ENCODE results near the gene VAC14.

VAC14 gene

DNA sequence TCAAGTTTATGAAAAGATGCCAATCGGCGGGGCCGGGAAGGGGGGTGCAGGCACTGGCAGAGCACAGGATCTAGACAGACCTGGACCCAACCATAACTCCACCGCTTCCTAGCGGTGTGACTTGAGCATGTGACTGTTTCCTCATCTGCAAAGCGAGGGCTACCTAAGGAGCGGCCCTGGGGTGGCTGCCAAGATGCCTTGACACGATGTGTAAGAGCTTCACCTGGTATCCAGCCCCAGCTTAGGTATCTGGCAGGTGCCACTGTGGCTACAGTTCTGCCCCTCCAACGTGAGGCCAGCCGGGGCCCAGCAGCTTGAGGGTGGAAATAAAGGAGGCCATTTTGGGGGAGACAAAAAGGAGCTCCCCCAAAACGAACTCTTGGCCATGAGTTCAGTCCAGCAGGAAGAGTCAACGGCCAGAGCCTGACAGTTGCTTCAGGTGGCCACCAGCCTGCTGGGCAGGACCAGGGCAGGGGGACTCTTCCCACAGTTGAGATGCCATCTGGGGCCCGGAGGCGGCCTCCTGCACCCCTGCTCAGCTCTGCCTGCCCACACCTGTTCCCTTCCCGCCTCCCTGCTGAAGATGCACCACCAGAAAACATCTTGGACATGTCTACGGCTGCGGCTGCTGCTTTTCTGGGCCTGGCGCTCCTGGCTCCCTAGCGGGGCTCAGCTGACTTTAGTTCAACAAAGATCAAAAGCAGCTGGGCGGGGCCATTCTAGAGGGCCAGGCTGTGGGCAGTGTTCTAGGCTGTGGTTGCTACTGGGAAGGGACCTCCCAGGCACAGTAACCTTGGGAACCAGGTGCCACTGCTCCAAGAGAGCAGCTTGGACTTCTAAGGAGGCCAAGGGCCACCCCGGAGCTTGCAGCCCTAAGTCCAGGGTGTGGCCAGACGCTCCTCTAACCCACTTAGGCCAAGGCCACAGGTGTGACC, 111.7 kb downstream of the VAC14 start:
- Mint-ChIP-seq H3K9me3 (no peaks in the 10 kb centered on the region), H3K4me3 (no peak overlapping the region), H3K27ac (no peak overlapping the region)

DNA sequence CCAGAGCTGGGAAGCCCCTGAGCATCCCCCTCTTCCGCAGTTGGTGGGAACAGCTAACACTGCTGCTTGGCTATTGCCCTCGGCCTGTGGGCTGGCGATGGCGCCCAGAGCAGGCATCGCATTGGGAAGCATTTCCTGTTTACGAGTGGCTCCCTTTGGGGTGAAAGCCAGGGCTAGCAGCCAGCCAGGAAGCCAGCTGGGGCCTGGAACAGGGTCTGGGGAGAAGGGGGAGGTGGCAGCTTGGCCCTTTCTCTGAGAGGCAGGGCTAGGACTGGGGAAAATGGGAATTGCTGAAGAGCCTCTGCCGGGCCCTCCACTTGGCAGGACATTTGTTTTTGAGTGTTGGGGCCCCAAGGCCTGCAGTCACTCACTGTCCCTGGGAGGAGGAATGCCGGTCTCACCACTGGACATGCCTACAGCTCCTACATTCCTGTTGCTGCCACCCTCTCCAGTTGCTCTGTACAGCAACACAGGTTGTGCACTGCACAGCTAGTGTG, 112.7 kb downstream of the VAC14 start:
- H3K4me3 Mint-ChIP-seq: no peak overlapping the region
- no peak overlapping the region for H3K27ac Mint-ChIP-seq
- H3K27me3 Mint-ChIP-seq: peaks cover 25% of the 10 kb centered on the region
- H3K36me3 Mint-ChIP-seq (ENCODE audit: low read depth): peaks cover 2% of the 10 kb centered on the region
- peaks cover 11% of the 10 kb centered on the region for H3K4me1 Mint-ChIP-seq (ENCODE audit: low read depth)
- H3K9me3 Mint-ChIP-seq: no peaks in the 10 kb centered on the region
- no peak for DNase-seq

More for the DNA sequence above, 111.7 kb downstream of the VAC14 start:
- Mint-ChIP-seq H3K27me3 (peaks cover 17% of the 10 kb centered on the region), H3K4me1 (ENCODE audit: low read depth) (peaks cover 11% of the 10 kb centered on the region), H3K36me3 (ENCODE audit: low read depth) (peaks cover 4% of the 10 kb centered on the region)
- no peak for DNase-seq

DNA sequence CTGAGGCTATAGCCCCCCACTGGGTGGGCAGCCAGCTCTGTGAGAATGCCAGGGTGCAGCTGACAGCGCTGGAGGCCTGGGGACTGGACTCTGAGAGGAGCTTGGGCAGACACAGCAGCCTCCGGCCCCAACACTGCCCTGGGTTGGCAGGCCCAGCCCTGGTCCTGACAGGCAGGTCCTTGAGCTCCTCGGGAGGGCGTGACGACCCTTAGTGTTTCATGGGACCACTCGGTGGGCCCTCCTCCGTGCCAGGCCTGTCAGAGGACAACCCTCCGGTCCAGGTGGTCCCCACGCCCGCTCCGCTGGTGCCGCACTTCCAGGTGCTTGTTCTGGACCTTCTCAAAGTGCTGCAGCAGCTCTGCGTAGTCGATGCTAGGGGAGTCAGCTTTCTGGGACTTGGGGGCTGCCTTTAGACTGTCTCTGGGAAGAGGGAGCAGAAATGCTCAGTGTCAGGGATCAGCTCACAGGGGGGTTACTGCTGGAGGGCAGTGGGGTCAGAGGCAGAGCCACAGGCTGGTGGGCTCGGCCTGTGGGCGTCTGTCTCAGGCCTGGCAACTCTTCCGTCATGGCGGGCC, 113.2 kb downstream of the VAC14 start:
- no peak for DNase-seq
- H3K9me3 Mint-ChIP-seq: no peaks in the 10 kb centered on the region
- H3K4me3 Mint-ChIP-seq: no peak overlapping the region
- H3K27me3 Mint-ChIP-seq: peaks cover 30% of the 10 kb centered on the region
- no peak overlapping the region for H3K27ac Mint-ChIP-seq
- no peaks in the 10 kb centered on the region for H3K36me3 Mint-ChIP-seq (ENCODE audit: low read depth)
- H3K4me1 Mint-ChIP-seq (ENCODE audit: low read depth): peaks cover 11% of the 10 kb centered on the region

DNA sequence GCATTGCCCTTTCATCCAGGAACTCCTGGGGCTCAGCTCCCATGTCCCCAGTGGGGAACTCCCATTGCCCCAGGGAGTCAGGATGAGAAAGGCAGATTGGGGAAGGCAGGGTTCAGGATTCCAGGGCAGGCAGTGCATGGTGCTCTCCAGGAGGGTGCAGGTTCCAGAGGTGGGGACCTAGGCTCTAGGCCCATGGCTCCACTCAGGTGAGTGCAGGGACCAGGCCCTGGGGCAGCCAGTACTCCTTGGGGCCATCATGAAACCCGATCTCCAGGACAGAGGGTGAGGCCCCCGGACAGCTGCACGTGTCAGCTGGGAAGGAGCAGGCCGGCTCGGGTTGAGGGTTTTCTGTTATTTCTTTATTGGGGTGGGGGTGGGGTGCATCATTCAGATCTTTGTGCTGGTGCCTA, 113.9 kb downstream of the VAC14 start:
- no peak for DNase-seq
- H3K4me1 Mint-ChIP-seq (ENCODE audit: low read depth): peaks cover 11% of the 10 kb centered on the region
- no peaks in the 10 kb centered on the region for H3K9me3 Mint-ChIP-seq
- H3K27me3 Mint-ChIP-seq: peaks cover 35% of the 10 kb centered on the region
- H3K4me3 Mint-ChIP-seq: no peak overlapping the region
- no peak overlapping the region for H3K27ac Mint-ChIP-seq
- H3K36me3 Mint-ChIP-seq (ENCODE audit: low read depth): no peaks in the 10 kb centered on the region

DNA sequence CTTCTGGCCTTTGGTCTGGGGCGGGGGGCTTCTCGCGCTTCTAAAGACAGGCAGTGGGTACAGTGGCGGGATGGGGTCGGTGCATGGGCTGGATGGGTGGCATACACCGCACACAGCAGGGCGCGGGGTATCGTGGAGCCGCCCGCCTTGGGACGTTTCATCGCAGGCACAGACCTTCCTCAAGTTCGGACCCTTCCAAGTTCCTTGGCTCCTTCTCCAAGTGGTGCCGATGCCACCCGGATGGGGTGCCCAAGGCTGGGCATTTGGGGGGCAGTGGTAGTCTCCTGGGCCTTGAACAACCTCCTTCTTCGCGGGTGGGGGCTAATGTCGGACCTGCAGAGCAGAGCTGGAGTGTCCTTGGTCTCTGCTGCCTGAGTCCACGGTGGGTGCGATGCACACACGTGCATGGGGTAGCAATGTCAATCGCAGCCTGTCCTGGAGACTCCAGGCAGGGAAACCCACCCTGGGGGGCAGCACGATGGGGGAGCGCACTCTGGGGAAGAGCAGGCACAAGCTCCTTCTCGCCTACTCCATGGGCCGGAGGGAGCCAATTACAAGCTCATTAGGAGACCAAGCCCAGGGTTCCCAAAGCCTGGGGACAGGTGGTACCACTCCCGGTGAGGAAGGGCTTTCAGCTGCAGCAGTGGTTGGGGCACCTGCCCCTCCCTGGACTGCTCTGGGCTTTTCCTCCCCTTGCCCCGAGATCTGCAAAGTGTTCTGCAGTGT, 114.4 kb downstream of the VAC14 start:
- peaks cover 11% of the 10 kb centered on the region for H3K4me1 Mint-ChIP-seq (ENCODE audit: low read depth)
- H3K9me3 Mint-ChIP-seq: no peaks in the 10 kb centered on the region
- peaks cover 38% of the 10 kb centered on the region for H3K27me3 Mint-ChIP-seq
- no peaks in the 10 kb centered on the region for H3K36me3 Mint-ChIP-seq (ENCODE audit: low read depth)
- peak overlapping the region; percentile 54 for H3K4me3 Mint-ChIP-seq
- H3K27ac Mint-ChIP-seq: peak overlapping the region; percentile 37
- no peak for DNase-seq

DNA sequence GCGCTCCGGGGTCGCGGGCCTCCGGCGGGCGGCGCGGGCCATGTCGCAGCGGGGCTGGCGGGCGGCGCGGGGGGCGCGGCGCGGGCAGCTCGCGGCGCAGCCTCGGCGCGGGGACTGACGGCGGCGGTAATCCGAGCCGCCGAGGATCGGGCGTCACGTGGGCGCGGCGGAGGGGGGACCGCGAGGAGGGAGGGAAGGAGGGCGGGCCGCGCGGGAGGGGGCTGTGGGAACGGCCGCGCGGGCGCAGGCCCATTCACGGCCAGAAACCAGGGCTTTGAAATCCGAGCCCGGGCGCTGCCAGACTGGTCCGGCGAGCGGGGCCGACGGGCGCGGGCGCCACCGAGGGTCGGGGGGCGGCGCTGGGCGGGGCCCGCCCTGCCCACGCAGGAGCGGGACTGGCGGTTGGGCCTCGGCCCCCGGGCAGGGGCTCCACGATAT, 115.0 kb downstream of the VAC14 start, which contains the start of gene MTSS2:
Gene MTSS2 (minus strand): TSS at position 116 of the 438 bp plus-strand sequence. CDS start 262 bp downstream, outside the sequence.
- peak; percentile 56 for DNase-seq
- Mint-ChIP-seq H3K4me1 (ENCODE audit: low read depth) (peaks cover 11% of the 10 kb centered on the region), H3K27me3 (peaks cover 38% of the 10 kb centered on the region), H3K4me3 (peak within 1 kb of the TSS; percentile 65), H3K27ac (peak within 1 kb of the TSS; percentile 37), H3K9me3 (no peaks in the 10 kb centered on the region), H3K36me3 (ENCODE audit: low read depth) (no peaks in the 10 kb centered on the region)

DNA sequence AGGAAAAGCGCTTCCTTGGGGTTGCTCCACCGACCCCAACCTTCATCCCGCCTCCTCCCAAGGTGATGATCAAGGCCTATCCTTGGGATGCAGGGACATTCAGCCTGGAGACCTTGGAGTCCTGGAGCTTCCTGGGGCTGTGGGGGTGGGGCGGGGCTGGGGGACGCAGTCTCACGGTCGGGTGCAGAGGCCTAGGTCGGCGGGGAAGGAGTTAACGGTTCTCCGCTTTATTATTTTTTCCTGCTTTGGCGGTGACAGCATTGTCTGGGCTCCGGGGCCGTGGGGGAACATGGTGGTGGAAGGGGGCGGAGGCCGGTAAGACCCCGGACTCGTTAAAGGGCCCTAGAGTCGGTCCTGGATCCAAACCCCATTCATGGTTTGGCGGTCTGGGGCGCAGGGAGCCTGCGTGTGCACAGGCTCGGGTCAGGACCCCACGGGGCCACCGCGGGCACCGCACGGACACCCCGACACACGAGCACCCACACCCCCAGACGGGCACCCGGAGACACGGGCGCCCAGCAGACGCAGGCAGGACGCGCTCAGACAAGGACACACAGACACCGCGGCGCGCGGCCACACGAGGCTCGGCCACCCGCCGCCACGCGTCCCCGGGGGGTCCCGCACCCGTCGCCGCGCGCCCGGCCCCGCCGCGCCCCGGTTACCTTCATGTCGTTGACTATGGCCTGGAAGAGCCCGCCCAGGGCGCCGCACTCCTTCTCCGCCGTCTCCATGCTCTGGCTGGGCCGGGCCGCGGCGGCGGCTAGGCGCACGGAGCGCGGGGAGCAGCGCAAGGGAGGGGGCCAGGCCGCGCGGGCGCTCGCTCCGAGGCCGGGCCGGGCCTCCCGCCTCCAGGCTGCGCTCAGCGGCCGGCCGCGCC, 115.7 kb downstream of the VAC14 start:
- Mint-ChIP-seq H3K9me3 (no peaks in the 10 kb centered on the region), H3K36me3 (ENCODE audit: low read depth) (no peaks in the 10 kb centered on the region), H3K4me3 (peak overlapping the region; percentile 65), H3K27me3 (peaks cover 38% of the 10 kb centered on the region), H3K27ac (no peak overlapping the region), H3K4me1 (ENCODE audit: low read depth) (peaks cover 11% of the 10 kb centered on the region)
- DNase-seq: peak; percentile 47

DNA sequence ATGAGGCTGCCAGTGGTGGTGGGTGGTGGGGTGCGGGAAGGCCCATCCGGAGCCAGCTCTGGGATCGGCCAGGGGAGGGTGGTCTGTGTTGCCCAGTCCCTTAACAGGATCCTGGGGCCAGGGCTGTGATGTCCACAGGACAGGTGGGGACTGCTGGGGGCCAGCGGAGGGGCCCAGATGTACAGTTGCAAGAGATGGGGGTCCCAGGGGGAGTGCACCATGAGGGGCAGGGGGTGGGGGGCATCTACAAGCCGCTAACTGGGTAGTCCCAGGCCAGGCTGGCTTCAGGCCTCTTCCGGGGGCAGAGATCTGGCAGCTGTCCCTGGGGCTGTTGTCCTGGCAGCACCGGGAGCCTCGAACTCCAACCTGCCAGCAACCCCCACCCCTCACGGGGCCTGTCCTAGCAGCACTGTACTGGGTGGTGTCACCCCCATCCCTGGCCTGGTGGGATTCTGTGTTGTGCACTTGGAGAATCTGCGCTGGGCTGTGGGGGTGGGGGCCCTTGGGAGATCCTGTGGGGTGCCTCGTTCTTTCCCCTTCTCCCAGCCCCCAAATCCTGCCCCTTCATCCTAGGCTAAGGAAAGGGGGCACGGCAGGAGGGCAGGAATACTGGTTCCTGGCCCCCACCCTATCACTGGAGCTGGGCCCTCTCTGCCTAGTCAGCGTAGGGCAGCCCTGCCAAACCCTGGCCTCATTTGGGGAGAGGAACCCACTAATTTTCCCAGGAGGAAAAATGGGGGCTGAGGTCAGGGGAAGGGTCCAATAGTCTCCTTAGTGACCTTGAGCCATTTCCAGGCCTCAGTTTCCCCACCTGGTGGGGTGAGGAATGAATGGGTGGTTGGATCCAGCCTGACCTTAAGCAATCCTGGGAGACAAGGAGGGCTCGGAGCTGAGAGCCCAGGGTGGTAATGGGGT, 116.6 kb downstream of the VAC14 start:
- H3K27me3 Mint-ChIP-seq: peaks cover 38% of the 10 kb centered on the region
- peak overlapping the region; percentile 65 for H3K4me3 Mint-ChIP-seq
- no peaks in the 10 kb centered on the region for H3K9me3 Mint-ChIP-seq
- no peak for DNase-seq
- H3K4me1 Mint-ChIP-seq (ENCODE audit: low read depth): peaks cover 11% of the 10 kb centered on the region
- no peak overlapping the region for H3K27ac Mint-ChIP-seq
- no peaks in the 10 kb centered on the region for H3K36me3 Mint-ChIP-seq (ENCODE audit: low read depth)

DNA sequence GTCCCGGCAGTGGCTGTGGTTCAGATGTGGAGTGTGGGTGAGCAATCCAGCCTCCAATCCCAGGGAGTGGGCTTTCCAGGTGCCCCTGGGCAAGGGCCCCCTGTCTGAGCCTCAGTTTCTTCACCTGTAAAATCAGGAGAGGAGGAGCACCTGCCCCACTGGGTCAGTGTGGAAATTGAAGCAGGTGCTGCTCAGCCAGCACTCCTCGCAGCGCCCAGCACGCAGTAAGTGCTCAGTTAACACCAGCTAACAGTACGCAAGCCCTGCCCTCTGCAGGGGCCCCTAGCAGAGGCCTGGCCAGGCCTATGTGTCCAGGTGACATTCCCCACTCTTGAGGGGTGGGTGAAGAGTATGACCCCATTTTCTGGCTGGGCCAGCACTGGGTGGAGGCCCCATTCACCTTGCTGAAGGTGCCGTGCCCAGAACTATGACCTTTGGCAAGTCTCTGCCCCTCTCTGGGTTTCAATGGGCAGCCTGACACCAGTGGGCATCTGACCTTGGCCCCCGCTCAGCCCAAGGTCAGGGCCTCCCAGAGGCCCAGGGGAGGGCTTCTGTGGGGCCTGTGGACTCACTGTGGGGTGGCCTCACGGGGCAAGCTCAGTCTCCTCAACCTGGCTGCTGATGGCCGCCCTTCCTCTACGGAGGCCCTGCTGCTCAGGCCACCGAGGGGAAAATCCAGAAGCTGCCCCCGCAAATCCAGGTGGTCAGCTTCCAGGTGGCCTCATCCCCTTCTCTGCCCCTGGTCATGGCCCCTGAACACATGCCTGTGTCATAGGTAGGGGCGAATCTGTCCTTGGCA, 117.6 kb downstream of the VAC14 start:
- Mint-ChIP-seq H3K36me3 (ENCODE audit: low read depth) (no peaks in the 10 kb centered on the region), H3K27me3 (peaks cover 38% of the 10 kb centered on the region), H3K4me1 (ENCODE audit: low read depth) (peaks cover 12% of the 10 kb centered on the region), H3K4me3 (no peak overlapping the region), H3K27ac (no peak overlapping the region), H3K9me3 (no peaks in the 10 kb centered on the region)
- DNase-seq: no peak

DNA sequence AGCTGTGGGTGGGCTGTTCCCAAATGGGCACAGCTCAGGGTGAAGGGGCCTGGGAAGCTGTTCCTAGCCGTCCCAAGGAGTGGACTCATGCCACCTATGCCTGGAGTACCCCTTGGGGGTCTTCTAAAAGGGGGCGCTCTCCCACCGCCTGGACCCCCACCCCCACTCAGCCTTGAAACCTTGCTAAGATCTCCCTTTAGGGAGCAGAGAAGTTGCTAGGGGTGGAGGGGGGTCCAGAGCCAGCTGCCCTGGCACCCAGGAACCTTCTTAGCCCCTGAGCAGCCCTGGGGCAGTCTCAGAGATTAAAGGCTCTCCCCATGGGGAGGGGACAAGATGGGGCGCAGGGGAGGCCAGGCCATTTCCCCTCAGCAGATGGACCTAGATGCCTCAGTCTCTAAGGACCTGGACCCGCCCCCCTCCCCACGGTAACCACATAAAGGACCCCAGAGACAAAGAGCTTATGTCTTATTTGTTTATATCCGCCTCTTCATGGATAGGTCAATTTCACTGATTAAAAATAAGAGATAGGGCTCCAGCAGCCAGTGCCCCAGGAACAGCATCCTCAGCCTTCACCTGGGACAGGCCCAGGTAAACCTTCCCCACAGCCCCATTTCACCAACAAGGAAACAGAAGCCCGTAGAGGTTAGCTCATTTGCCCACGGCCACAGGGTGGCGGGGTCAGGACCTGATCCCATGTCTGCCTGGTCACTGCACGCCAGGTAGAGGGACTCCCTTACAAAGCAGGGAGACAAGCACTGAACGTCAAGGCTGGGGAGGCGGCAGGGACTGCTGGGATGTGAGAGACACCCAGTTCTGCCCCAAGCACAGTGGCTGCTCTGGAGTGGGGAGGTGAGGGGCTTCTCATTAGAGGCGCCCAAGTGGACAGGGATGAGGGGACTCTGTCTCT, 118.5 kb downstream of the VAC14 start:
- no peak overlapping the region for H3K27ac Mint-ChIP-seq
- DNase-seq: no peak

DNA sequence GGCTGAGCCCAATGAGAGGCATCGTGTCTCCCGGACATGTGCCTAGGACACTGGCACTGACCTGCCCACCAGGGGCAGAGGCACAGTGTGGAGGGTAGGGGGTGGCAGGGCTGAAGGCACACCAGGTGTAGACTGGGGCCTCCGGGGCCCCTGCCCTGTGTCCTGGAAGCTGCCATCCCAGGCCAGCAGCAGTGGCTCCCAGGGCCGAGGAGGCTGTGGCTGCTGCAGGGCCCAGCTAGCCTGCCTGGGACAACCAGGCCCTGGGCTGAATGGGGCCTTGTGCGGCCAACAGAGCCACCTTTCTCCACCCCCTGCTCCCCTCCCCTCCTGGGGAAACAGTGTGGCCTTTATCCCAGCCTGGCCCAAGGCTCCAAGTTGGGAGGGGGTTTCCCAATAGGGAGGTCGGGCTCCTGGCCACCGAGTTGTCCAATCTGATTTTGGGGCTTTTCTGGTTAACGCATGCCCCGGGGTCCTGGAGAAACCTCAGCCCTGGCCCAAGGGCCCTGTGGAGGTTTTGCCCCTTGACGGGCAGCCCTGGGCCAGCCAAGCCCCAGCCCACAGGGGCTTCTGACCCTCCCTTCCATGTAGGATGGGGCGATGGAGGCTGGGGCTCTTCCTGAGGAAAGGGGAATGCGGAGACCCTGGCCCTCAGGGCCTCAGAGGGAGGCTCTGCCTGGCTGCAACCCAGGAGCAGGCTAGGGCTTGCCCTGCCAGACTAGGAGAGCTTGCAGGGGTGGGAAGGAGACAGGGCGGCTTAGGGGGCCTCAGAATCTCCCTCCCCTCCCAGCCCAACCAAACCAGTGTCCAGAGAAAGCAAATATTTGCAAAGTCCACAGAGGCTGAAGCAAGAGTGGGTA, 119.3 kb downstream of the VAC14 start:
- Mint-ChIP-seq H3K36me3 (ENCODE audit: low read depth) (no peaks in the 10 kb centered on the region), H3K4me3 (no peak overlapping the region), H3K27ac (no peak overlapping the region), H3K9me3 (no peaks in the 10 kb centered on the region), H3K27me3 (peaks cover 35% of the 10 kb centered on the region), H3K4me1 (ENCODE audit: low read depth) (peaks cover 11% of the 10 kb centered on the region)
- DNase-seq: no peak

More for the DNA sequence above, 118.5 kb downstream of the VAC14 start:
- H3K36me3 Mint-ChIP-seq (ENCODE audit: low read depth): no peaks in the 10 kb centered on the region
- H3K4me1 Mint-ChIP-seq (ENCODE audit: low read depth): peaks cover 12% of the 10 kb centered on the region
- no peaks in the 10 kb centered on the region for H3K9me3 Mint-ChIP-seq
- peaks cover 38% of the 10 kb centered on the region for H3K27me3 Mint-ChIP-seq
- no peak overlapping the region for H3K4me3 Mint-ChIP-seq
